HG03521 (cell line): ENCODE measurements around the gene EMC9.

Experiments used
- ATAC-seq: cut with Tn5 transposase; IDR thresholded peaks from one replicate; pipeline ENCODE4 v1.9.1; 2021; ENCODE audit warnings: mild to moderate bottlenecking, moderate library complexity; ENCODE audit not compliant: unreplicated experiment

Gene EMC9

DNA sequence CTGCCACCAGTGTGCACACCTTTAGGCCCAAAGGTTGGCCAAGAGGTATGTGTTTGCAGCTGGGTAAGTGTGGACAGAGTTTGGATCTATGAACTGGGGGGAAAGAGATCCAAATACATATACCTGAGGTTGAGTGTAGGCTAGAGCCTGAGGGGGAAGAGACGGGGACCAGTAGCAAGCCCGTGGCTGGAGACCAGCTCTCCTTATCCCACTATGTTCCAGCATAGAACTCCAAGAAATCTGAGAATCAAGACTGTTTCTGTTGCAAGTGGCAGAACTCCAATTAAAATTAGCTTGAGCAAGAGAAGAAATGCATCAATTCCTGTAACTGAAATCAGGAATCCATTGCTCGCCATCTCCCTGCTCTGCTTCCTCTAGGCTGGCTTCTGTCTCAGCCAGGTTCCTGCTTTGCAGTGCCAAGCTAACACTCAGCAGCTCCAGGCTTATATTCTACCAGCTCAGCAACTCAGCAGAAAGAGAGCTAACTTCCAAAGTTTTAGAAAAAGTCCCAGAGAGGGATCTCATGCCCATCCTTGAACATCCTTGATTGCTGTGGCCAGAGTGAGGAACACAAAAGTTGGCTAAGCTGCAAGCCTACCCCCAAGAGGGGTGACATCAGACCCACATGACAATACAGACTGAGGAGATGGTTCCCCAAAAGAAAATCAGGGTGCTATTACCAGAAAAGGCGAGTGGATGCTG, 48.7 kb downstream of the EMC9 start:
- ATAC-seq, result no peak

DNA sequence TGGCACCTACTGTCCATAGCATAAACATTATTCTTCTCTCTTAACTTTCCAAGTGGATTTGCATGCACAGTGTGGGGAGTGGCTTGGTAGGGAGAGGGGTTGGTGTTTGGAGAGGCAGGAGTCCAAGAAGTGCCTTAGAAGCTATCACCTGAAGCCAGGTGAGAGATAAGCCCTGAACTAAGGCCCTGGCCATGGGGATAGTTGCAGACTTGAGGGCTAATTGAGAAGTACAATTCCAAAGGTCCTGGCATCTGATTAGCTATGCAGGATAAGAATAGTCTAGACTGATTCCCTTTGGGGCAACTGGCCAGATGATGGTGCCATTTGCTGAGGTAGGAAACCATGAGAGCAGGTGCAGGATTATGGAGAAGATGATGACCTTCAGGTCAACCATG, 49.3 kb downstream of the EMC9 start:
- no peak for ATAC-seq

DNA sequence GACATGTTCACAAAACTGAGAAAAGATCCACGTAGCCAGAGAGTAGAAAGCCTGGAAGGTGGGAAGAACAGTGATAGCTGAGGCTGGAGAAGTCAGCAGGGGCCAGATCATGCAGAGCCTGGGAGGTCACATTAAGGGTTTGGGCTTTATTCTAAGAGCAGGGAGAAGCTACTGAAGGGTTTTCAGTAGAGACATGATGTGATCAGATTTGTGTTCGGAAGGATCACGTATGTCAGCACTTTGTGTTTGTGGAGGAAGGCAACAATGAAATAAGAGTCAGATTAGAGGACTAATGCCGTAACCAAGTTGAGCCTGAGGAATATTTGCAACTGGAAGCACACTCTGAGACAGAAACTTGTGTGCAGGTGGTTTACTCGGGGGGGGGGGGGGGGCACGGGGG, 51.5 kb downstream of the EMC9 start:
- no peak for ATAC-seq
